GM12801 (cell line): ENCODE results near the gene NMUR1.

Experiments used
- TF ChIP-seq, protein P1 (sequence below): IDR thresholded peaks from one replicate; pipeline ENCODE4 v1.5.1; 2011; ENCODE audit warnings: control low read depth; ENCODE audit not compliant: insufficient read length; ENCODE audit errors: extremely low read depth

Gene NMUR1

DNA sequence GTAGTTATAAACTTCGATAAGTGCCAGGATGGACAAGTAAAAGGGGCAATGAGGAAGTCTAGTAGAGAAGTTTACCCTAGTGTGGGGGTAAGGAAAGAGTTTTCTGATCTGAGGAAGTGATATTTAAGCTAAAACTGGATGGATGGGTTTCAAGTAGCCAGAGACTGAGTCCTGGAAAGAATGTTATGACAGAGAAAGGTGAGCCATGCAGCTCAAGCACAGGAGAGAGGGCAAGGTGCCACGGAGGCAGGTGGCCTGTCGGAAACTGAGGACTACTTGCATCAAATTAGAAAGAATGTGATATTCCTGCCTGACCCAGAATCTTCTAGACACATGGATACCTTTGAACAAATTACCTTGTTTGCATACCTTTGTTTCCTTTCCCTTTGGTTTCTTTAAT, 26.5 kb downstream of the NMUR1 start:
- TF ChIP-seq, protein P1, sequence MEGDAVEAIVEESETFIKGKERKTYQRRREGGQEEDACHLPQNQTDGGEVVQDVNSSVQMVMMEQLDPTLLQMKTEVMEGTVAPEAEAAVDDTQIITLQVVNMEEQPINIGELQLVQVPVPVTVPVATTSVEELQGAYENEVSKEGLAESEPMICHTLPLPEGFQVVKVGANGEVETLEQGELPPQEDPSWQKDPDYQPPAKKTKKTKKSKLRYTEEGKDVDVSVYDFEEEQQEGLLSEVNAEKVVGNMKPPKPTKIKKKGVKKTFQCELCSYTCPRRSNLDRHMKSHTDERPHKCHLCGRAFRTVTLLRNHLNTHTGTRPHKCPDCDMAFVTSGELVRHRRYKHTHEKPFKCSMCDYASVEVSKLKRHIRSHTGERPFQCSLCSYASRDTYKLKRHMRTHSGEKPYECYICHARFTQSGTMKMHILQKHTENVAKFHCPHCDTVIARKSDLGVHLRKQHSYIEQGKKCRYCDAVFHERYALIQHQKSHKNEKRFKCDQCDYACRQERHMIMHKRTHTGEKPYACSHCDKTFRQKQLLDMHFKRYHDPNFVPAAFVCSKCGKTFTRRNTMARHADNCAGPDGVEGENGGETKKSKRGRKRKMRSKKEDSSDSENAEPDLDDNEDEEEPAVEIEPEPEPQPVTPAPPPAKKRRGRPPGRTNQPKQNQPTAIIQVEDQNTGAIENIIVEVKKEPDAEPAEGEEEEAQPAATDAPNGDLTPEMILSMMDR: no peak

DNA sequence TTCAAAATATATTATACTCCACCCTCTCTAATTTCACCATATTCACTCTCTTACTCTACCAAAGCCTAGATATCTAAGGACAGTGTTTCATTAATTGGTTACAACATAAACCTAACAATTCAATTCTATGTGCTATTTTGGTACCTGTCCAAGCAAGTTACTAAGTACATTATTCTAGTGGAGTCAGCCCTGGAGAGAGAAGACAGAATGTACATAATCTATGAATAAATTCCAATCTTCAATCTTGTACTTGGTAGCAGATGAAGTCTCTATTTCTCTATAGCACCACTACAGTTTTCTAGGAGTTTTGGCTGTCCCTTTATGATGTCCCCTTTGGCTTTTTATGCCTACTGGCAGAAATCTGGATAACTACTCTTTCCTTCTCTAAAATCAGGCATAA, 27.6 kb downstream of the NMUR1 start:
- TF ChIP-seq, protein P1: no peak

DNA sequence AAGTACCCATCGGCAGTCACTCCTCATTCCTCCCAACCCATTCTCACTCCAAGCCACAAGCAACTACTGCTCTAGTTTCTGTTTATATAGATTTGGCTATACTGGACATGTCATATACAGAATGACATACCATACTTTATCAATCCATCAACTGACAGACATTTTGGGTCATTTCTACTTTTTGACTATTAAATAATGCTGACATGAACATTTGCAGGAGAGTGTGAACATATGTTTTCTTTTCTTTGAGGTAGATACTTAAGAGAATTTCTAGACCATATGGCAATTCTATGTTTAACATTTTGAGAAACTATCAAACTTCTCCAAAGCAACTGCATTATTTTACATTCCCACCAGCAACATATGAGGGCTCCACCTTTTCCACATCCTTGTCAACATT, 32.6 kb downstream of the NMUR1 start:
- TF ChIP-seq, protein P1: no peak

DNA sequence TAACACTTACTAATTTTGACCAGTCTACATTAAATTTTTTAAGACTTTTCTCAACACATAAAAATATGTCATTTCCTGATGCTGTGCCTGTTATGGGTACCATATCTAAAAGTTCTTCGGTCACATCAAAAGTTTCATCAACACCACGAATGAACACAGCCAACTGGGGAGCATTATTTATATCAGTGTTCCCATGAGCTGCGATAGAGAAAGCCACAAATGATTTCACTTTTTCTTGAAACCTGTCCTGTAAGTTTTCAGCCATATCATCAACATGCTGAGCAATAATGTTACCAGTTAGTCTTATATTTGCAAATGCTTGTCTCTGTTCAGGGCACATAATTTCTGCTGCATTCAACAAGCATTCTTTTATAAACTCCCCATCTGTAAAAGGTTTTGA, 35.6 kb downstream of the NMUR1 start:
- TF ChIP-seq, protein P1: no peak

DNA sequence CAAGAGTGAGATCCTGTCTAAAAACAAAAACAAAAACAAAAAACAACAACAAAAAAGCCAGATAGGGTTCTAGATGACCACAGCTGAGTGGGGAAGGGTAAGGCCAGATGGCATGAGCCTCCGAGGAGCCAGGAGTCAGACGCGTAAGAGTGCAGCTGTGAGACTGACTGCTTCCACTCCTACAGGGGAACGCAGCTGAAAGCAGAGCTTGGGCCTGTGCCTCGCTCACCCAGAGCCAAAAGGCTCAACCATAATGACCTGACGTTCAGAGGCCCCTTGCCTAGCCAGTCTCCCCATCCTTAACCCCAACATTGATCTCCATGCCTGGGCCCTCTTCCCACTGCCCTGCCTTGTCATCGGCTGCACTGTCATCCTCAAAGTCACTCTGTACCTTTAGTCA, 39.4 kb downstream of the NMUR1 start:
- TF ChIP-seq, protein P1: no peak

DNA sequence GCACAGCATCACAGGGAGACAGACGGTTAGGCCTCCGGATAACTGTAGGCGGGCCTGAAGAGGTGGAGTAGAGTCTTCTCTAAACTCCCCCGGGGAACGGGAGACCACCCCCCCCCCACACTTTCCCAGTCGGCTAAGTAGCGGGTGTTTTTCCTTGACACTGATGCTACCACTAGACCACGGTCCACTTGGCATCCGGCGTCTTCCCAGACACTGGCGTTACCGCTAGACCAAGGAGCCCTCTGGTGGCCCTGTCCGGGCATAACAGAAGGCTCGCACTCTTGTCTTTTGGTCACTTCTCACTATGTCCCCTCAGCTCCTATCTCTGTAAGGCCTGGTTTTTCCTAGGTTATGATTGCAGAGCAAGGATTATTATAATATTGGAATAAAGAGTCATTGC, 40.3 kb downstream of the NMUR1 start:
- TF ChIP-seq, protein P1: no peak

DNA sequence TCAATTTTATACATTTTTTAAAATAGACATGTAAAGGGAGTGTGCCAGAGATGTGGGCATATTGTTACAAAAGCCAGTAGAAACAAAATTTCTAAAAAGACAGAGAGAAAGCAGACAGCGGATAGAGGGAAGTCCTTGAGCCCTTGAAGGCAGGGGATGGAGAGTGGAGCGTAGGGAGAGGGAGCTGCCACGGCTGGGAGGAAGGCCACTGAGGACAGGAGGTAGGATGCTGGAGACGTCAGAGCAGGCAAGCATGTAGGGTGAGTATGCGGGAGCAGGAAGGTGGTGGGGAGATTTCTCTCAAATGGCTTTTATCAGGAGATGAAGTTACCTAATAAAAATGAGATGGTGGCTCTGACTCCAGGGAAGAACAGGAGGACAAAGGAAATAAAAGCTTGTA, 41.9 kb downstream of the NMUR1 start:
- TF ChIP-seq, protein P1: no peak
